IMR-90 (cell line): ENCODE data around the gene PSAPL1.

Experiments used
- CEBPB ChIP-seq: IDR thresholded peaks from 2 replicates; pipeline ENCODE4 v1.6.1; 2012; ENCODE audit warnings: low read depth, low read length, improper control_type of control experiment
- POLR2A ChIP-seq: IDR thresholded peaks from 2 replicates; pipeline ENCODE4 v1.6.1; 2012; ENCODE audit warnings: mild to moderate bottlenecking, low read depth, low read length
- TF ChIP-seq, protein P1 (sequence below): fragments of 150-350 bp; IDR thresholded peaks from 2 replicates; pipeline ENCODE4 v1.6.1; 2017; ENCODE audit warnings: mild to moderate bottlenecking, antibody characterized with exemption, low read length, low read depth
- TF ChIP-seq, protein P2 (sequence below): conservative IDR thresholded peaks from 2 replicates; pipeline ENCODE4 v1.5.1; 2012; ENCODE audit warnings: mild to moderate bottlenecking, low read depth, low read length, improper control_type of control experiment
- TF ChIP-seq, protein P3 (sequence below): fragments of 150-350 bp; IDR thresholded peaks from 2 replicates; pipeline ENCODE4 v1.6.1; 2016; ENCODE audit warnings: low read depth, mild to moderate bottlenecking, low read length, moderate library complexity, borderline replicate concordance

DNA sequence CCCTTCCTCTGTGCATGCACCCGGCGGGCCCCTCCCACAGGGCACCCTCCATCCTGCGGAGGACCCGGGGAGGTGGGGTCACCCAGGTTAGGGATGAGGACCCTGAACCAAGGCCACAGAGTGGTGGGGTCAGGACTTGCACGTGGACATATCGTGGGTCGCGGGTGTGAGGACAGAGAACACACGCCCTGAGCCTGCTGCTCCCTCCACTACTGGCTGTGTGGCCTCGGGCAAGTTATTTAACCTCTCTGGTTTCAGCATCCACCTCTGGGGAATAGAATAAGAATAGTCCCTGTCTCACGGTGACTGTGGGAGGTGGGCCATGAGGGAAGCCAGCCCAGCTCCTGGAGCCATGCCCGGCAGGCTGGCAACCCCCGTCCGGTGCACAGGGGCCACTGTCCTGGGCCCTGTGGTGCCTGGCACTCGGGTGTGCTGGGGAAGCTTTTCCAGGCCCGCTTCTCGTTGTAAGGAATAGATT lies 5.1 kb downstream of the PSAPL1 start:
- TF ChIP-seq, protein P1, sequence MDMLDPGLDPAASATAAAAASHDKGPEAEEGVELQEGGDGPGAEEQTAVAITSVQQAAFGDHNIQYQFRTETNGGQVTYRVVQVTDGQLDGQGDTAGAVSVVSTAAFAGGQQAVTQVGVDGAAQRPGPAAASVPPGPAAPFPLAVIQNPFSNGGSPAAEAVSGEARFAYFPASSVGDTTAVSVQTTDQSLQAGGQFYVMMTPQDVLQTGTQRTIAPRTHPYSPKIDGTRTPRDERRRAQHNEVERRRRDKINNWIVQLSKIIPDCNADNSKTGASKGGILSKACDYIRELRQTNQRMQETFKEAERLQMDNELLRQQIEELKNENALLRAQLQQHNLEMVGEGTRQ, result no peak
- TF ChIP-seq POLR2A (no peak), CEBPB (no peak)
- TF ChIP-seq, protein P2, sequence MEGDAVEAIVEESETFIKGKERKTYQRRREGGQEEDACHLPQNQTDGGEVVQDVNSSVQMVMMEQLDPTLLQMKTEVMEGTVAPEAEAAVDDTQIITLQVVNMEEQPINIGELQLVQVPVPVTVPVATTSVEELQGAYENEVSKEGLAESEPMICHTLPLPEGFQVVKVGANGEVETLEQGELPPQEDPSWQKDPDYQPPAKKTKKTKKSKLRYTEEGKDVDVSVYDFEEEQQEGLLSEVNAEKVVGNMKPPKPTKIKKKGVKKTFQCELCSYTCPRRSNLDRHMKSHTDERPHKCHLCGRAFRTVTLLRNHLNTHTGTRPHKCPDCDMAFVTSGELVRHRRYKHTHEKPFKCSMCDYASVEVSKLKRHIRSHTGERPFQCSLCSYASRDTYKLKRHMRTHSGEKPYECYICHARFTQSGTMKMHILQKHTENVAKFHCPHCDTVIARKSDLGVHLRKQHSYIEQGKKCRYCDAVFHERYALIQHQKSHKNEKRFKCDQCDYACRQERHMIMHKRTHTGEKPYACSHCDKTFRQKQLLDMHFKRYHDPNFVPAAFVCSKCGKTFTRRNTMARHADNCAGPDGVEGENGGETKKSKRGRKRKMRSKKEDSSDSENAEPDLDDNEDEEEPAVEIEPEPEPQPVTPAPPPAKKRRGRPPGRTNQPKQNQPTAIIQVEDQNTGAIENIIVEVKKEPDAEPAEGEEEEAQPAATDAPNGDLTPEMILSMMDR, result no peak
- TF ChIP-seq, protein P3, sequence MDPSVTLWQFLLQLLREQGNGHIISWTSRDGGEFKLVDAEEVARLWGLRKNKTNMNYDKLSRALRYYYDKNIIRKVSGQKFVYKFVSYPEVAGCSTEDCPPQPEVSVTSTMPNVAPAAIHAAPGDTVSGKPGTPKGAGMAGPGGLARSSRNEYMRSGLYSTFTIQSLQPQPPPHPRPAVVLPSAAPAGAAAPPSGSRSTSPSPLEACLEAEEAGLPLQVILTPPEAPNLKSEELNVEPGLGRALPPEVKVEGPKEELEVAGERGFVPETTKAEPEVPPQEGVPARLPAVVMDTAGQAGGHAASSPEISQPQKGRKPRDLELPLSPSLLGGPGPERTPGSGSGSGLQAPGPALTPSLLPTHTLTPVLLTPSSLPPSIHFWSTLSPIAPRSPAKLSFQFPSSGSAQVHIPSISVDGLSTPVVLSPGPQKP, result no peak
